NB4 (cell line): ENCODE results near the gene SOX14.

Source experiments
- MAX ChIP-seq: IDR thresholded peaks from 2 replicates; pipeline ENCODE4 v1.6.1; 2011; ENCODE audit warnings: low read depth, low read length
- POLR2A ChIP-seq: IDR thresholded peaks from 2 replicates; pipeline ENCODE4 v1.6.1; 2011; ENCODE audit warnings: mild to moderate bottlenecking; ENCODE audit not compliant: insufficient read length; ENCODE audit errors: extremely low read depth
- TF ChIP-seq, protein P1 (sequence below): IDR thresholded peaks from one replicate; pipeline ENCODE4 v1.5.1; 2012; ENCODE audit warnings: low read depth, low read length

DNA sequence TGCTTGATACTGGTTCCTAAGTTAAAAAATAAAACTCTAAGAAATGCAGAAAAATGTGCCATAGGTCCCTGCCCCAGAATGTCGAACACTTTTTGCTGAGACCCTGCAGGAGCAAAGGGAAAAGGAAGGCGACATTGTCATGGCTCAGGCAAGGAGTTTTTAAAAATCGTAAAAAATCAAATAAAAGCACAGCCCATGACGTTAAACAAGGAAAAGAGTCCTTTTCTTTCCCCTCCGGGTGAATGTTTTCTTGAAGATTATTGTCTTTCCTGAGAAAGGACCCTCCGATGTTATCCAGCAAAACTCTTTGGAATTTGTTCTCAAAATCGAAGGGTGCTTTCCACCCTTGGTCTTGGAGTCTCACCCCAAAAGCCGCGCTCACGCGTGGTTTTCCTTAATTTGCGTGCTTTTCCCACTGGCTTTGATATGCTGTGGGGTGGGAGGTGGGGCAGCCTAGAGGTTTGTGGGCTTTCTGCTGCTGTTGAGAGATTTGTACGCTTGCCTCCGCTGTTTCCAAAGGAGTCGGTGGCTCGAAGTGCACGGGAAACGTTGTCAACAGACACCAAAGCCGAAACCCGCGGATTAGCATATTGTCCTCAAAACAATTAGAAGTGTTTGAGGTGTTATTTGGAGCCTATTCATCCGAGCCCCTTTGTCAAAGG, 2.9 kb downstream of the SOX14 start:
- TF ChIP-seq, protein P1, sequence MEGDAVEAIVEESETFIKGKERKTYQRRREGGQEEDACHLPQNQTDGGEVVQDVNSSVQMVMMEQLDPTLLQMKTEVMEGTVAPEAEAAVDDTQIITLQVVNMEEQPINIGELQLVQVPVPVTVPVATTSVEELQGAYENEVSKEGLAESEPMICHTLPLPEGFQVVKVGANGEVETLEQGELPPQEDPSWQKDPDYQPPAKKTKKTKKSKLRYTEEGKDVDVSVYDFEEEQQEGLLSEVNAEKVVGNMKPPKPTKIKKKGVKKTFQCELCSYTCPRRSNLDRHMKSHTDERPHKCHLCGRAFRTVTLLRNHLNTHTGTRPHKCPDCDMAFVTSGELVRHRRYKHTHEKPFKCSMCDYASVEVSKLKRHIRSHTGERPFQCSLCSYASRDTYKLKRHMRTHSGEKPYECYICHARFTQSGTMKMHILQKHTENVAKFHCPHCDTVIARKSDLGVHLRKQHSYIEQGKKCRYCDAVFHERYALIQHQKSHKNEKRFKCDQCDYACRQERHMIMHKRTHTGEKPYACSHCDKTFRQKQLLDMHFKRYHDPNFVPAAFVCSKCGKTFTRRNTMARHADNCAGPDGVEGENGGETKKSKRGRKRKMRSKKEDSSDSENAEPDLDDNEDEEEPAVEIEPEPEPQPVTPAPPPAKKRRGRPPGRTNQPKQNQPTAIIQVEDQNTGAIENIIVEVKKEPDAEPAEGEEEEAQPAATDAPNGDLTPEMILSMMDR, result no peak
- TF ChIP-seq POLR2A (no peak), MAX (no peak)
